ENCODE data around the gene CDX1.
"Not testable (repeated sequence)": the region's sequence is repeated elsewhere in the genome, so short reads cannot be mapped to it uniquely, and the experiment has no call there.

CDX1 gene

DNA sequence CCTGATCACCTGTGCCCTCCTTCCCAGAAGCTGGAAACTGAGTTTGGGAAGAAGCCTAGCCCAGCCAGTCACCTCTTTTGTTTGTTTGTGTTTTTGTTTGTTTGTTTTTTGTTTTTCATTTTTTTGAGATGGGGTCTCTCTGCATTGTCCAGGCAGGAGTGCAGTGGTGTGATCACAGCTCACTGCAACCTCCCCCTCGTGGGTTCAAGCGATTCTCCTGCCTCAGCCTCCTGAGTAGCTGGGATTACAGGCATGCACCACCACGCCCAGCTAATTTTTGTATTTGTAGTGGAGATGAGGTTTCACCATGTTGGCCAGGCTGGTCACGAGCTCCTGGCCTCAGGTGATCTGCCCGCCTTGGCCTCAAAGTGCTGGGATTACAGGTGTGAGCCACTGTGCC is 67.1 kb downstream of the CDX1 start:
- DNase-seq (ENCODE audit: low read depth) = not testable (repeated sequence)
